Measurements from ENCODE around the gene MRPL38.
A peak's percentile ranks its signal among the peaks of the same experiment; 100 is the strongest.

The MRPL38 gene

GRCh38 chr17:75904749-75905521 is at the start of gene MRPL38 (continued):
- TF ChIP-seq, protein P1, sequence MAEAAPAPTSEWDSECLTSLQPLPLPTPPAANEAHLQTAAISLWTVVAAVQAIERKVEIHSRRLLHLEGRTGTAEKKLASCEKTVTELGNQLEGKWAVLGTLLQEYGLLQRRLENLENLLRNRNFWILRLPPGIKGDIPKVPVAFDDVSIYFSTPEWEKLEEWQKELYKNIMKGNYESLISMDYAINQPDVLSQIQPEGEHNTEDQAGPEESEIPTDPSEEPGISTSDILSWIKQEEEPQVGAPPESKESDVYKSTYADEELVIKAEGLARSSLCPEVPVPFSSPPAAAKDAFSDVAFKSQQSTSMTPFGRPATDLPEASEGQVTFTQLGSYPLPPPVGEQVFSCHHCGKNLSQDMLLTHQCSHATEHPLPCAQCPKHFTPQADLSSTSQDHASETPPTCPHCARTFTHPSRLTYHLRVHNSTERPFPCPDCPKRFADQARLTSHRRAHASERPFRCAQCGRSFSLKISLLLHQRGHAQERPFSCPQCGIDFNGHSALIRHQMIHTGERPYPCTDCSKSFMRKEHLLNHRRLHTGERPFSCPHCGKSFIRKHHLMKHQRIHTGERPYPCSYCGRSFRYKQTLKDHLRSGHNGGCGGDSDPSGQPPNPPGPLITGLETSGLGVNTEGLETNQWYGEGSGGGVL (tag by site-specific recombination; IDR thresholded peaks at IDR 0.05), result no peak
- TF ChIP-seq, protein P2, sequence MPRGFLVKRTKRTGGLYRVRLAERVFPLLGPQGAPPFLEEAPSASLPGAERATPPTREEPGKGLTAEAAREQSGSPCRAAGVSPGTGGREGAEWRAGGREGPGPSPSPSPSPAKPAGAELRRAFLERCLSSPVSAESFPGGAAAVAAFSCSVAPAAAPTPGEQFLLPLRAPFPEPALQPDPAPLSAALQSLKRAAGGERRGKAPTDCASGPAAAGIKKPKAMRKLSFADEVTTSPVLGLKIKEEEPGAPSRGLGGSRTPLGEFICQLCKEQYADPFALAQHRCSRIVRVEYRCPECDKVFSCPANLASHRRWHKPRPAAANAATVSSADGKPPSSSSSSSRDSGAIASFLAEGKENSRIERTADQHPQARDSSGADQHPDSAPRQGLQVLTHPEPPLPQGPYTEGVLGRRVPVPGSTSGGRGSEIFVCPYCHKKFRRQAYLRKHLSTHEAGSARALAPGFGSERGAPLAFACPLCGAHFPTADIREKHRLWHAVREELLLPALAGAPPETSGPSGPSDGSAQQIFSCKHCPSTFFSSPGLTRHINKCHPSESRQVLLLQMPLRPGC (tag by site-specific recombination; IDR thresholded peaks at IDR 0.05), result peak; percentile 54; the same call in 1 of the 2 replicates
- TF ChIP-seq ZBTB11 (tag by site-specific recombination; conservative IDR thresholded peaks at IDR 0.05; ENCODE audit: low read depth), result peak; percentile 82
- TF ChIP-seq REPIN1 (tag by site-specific recombination; IDR thresholded peaks at IDR 0.05; ENCODE audit: low read depth), result 0 out of 2 replicates have a peak, but pooled peaks have one; percentile 62
- peak; percentile 96 for TF ChIP-seq KLF17 (tag by site-specific recombination; IDR thresholded peaks at IDR 0.05)
- peak; percentile 81 for TF ChIP-seq KLF16 (tag by site-specific recombination; IDR thresholded peaks at IDR 0.05)
- peak; percentile 78 for TF ChIP-seq ZFP69B (tag by site-specific recombination; IDR thresholded peaks at IDR 0.05)
- no peak for TF ChIP-seq ZNF175 (tag by site-specific recombination; IDR thresholded peaks at IDR 0.05)
- TF ChIP-seq BCL11B (tag by site-specific recombination; IDR thresholded peaks at IDR 0.05; ENCODE audit: low read depth), result peak; percentile 95
- TF ChIP-seq ZSCAN5A (tag by site-specific recombination; IDR thresholded peaks at IDR 0.05), result peak; percentile 83; the same call in 1 of the 2 replicates
- TF ChIP-seq SETDB1 (IDR thresholded peaks at IDR 0.05; ENCODE audit: insufficient read length, low read length), result no peak
- peak; percentile 96 for TF ChIP-seq ZNF2 (tag by site-specific recombination; IDR thresholded peaks at IDR 0.05)
- TF ChIP-seq ZNF623 (tag by site-specific recombination; IDR thresholded peaks at IDR 0.05), result 0 out of 2 replicates have a peak, but pooled peaks have one; percentile 10
- TF ChIP-seq ZNF394 (tag by site-specific recombination; IDR thresholded peaks at IDR 0.05; ENCODE audit: borderline replicate concordance), result peak; percentile 69
- TF ChIP-seq SP7 (tag by site-specific recombination; IDR thresholded peaks at IDR 0.05), result peak; percentile 91
- peak; percentile 75 for TF ChIP-seq GFI1B (tag by site-specific recombination; IDR thresholded peaks at IDR 0.05)
- peak; percentile 98 for TF ChIP-seq IKZF3 (tag by site-specific recombination; IDR thresholded peaks at IDR 0.05)
- 0 out of 2 replicates have a peak, but pooled peaks have one; percentile 32 for TF ChIP-seq ZNF777 (tag by site-specific recombination; IDR thresholded peaks at IDR 0.05; ENCODE audit: borderline replicate concordance)
- TF ChIP-seq WT1 (tag by site-specific recombination; IDR thresholded peaks at IDR 0.05), result peak; percentile 77
- peak; percentile 99 for TF ChIP-seq ZNF600 (tag by site-specific recombination; IDR thresholded peaks at IDR 0.05)
- TF ChIP-seq, protein P3, sequence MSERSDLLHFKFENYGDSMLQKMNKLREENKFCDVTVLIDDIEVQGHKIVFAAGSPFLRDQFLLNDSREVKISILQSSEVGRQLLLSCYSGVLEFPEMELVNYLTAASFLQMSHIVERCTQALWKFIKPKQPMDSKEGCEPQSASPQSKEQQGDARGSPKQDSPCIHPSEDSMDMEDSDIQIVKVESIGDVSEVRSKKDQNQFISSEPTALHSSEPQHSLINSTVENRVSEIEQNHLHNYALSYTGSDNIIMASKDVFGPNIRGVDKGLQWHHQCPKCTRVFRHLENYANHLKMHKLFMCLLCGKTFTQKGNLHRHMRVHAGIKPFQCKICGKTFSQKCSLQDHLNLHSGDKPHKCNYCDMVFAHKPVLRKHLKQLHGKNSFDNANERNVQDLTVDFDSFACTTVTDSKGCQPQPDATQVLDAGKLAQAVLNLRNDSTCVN (tag by site-specific recombination; optimal IDR thresholded peaks at IDR 0.05), result peak; percentile 92
- TF ChIP-seq EGR2 (tag by site-specific recombination; IDR thresholded peaks at IDR 0.05; ENCODE audit: low read depth), result peak; percentile 25
- TF ChIP-seq, protein P4, sequence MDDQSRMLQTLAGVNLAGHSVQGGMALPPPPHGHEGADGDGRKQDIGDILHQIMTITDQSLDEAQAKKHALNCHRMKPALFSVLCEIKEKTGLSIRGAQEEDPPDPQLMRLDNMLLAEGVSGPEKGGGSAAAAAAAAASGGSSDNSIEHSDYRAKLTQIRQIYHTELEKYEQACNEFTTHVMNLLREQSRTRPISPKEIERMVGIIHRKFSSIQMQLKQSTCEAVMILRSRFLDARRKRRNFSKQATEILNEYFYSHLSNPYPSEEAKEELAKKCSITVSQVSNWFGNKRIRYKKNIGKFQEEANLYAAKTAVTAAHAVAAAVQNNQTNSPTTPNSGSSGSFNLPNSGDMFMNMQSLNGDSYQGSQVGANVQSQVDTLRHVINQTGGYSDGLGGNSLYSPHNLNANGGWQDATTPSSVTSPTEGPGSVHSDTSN (CRISPR knock-in tag; IDR thresholded peaks at IDR 0.05), result peak; percentile 87
- TF ChIP-seq, protein P5, sequence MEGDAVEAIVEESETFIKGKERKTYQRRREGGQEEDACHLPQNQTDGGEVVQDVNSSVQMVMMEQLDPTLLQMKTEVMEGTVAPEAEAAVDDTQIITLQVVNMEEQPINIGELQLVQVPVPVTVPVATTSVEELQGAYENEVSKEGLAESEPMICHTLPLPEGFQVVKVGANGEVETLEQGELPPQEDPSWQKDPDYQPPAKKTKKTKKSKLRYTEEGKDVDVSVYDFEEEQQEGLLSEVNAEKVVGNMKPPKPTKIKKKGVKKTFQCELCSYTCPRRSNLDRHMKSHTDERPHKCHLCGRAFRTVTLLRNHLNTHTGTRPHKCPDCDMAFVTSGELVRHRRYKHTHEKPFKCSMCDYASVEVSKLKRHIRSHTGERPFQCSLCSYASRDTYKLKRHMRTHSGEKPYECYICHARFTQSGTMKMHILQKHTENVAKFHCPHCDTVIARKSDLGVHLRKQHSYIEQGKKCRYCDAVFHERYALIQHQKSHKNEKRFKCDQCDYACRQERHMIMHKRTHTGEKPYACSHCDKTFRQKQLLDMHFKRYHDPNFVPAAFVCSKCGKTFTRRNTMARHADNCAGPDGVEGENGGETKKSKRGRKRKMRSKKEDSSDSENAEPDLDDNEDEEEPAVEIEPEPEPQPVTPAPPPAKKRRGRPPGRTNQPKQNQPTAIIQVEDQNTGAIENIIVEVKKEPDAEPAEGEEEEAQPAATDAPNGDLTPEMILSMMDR (tag by site-specific recombination; IDR thresholded peaks at IDR 0.05), result peak; percentile 99
- TF ChIP-seq ZNF221 (tag by site-specific recombination; IDR thresholded peaks at IDR 0.05; ENCODE audit: borderline replicate concordance), result no peak
